B cell (primary cell): ENCODE data around the gene CPLX3.

Experiments
- CTCF ChIP-seq: fragments of 200-600 bp; IDR thresholded peaks from one replicate; pipeline ENCODE4 v1.8.0; 2022; ENCODE audit warnings: antibody characterized with exemption, mild to moderate bottlenecking
- EZH2 ChIP-seq: IDR thresholded peaks from 2 replicates; pipeline ENCODE4 v1.6.1; 2012; ENCODE audit warnings: borderline replicate concordance, low read depth, mild to moderate bottlenecking, moderate library complexity, low read length; ENCODE audit not compliant: insufficient read depth, poor library complexity, severe bottlenecking

GRCh38 chr15:74785194-74786032 lies 41.0 kb upstream of the CPLX3 start:
- no peak for TF ChIP-seq CTCF
- TF ChIP-seq EZH2 = no peak
